Left colon (tissue), 2 donors: Measurements from ENCODE around the gene ZNF839. TPM values are rescaled to one million over a fixed set of nuclear protein-coding genes. Genes with fewer than 3 reads are reported as not detected.
A peak's percentile ranks its signal among the peaks of the same experiment; 100 is the strongest.

Source experiments
- ATAC-seq: fragments of 200-7000 bp; cut with Tn5 transposase; one replicate; pipeline ENCODE4 v1.9.1; 2020; ENCODE audit warnings: mild to moderate bottlenecking, moderate library complexity
- DNase-seq, 2 donors: peaks; one replicate each; pipeline ENCODE4 v3.0.0-alpha.2; 2020
- intact Hi-C, 2 donors: fragments of 100-400 bp; cut with DNase I in 1 of 2; cut with micrococcal nuclease in 1 of 2; formaldehyde crosslinking; loops; one replicate each; pipeline versions ENCODE4 v1.11.2 to v1.14.0; 2022; cut with DNase I, micrococcal nuclease
- total RNA-seq, 2 donors: library from RNA; stranded (reverse); fragmentation: NEBNext Ultra II Directional; extraction: Animal tissue kit (Norgen Biotek cat#: 25700); gene quantifications; one replicate each; pipeline ENCODE4 v1.2.1, GENCODE V29; 2021
- donor health status: DM: no; HTN: no; CAD: no.
- donor health status: DM: yes; HTN: yes; CAD: no.

ZNF839 gene
- total RNA-seq, 2 donors from 2014 or later: 8.5 to 11.4 TPM

DNA sequence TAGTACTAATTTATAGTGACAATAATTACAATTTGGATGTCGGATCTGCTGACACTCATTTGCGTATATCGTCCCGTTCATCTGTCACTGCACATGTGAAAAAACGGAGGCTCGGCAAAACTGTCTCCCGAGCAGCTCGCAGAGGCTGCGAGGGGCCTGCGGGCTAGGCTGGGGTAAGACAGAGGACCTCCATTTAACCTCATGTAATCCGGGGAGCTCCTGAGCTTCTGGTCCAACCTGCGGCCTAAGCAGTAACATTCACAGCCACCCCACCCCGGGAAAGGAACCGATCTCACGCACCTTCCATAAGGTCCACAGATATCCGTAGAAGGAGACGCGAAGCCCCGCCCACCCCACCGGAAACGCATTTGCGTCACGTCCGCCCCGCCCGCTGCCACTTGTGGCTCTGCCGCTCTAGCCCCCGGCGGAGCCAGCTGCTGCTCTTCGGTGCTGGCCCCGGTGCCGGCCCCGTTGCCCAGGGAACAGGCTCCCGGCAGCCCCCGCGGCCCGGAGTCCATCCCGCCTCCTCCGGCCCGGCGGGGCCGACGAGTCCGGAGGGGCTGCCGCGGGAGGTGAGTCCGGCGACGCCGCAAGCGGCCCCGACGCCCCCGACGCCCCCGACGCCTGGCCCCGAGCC, 43.1 kb downstream of the ZNF839 start, which contains the start of the genes CINP and TECPR2:
Gene CINP, minus strand, starts transcription at position 346 of the 637 bp plus-strand sequence. Its CDS starts 39 bp downstream, at position 307.
Gene TECPR2, plus strand, starts transcription at position 397 of the 637 bp plus-strand sequence. CDS start 13,781 bp downstream, outside the sequence.
- ATAC-seq: peak; percentile 97
- intact Hi-C loops: no loop called here
- peak; percentile 98 to 100 for DNase-seq

- intact Hi-C loops: no loop called here
- ATAC-seq (peak; percentile 47), DNase-seq (peak; percentile 30 to 58)
Measured at GRCh38 chr14:102363182-102363943, 43.8 kb downstream of the ZNF839 start.

GRCh38 chr14:102370305-102370809, 50.8 kb downstream of the ZNF839 start:
- DNase-seq (no peak), ATAC-seq (no peak)
- intact Hi-C loops: no loop called here

GRCh38 chr14:102371361-102371760, 51.8 kb downstream of the ZNF839 start:
- no peak for DNase-seq
- ATAC-seq: no peak
- intact Hi-C loops: no loop called here

DNA sequence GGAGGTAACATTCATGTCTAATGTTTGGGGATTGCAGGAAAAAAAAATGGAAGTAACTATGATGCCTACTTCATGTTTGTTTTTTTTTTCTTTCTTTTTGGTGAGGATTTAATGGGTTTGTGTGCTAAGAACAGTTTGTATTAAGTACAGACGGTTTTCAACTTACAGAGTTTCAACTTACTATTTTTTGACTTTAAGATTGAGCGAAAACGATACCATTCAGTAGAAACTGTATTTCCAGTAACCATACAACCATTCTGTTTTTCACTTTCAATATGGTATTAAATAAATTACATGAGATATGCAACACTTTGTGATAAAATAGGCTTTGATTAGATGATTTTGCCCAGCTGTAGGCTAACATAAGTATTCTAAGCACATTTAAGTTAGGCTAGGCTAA, 53.6 kb downstream of the ZNF839 start:
- DNase-seq: no peak
- ATAC-seq: no peak
- intact Hi-C loops: no loop called here

- ATAC-seq (no peak), DNase-seq (no peak)
- intact Hi-C loops: no loop called here
Measured at GRCh38 chr14:102374264-102374663, 54.7 kb downstream of the ZNF839 start.

DNA sequence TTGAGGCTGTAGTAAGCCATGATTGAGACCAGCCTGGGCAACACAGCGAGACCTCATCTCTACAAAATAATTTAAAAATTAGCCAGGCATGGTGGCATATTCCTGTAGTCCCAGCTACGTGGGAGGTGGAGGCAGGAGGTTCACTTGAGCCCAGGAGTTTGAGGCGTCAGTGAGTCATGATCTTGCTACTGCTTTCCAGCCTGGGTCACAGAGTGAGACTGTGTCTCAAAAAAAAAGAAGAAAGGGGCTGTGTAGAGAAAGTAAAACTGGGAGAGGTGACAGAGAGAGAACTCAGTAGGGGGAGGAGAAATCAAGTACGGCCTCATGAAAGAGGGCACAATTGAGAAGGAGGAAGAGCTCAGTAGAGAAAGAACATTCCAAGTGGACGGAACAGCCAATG, 55.6 kb downstream of the ZNF839 start:
- intact Hi-C loops: no loop called here
- ATAC-seq (no peak), DNase-seq (no peak)

- intact Hi-C loops: no loop called here
- DNase-seq (no peak), ATAC-seq (no peak)
Measured at GRCh38 chr14:102377696-102378095, 58.1 kb downstream of the ZNF839 start.

DNA sequence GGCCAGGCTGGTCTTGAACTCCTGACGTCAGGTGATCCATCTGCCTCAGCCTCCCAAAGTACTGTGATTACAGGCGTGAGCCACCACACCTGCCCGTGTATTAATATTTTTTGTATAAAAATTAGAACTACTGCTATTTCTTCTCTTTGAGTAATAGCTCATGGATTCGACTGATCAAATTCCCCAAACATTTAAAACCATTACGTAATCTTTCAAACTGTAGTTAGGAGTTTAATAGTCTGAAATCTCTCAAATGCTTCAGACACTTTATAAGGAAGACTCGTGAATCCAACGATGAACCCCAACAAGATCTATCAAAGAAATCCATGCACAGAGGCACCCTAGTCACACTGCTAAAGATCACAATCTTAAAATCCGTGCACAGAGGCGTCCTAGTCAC, 59.3 kb downstream of the ZNF839 start:
- intact Hi-C loops: no loop called here
- ATAC-seq: no peak
- DNase-seq: no peak

DNA sequence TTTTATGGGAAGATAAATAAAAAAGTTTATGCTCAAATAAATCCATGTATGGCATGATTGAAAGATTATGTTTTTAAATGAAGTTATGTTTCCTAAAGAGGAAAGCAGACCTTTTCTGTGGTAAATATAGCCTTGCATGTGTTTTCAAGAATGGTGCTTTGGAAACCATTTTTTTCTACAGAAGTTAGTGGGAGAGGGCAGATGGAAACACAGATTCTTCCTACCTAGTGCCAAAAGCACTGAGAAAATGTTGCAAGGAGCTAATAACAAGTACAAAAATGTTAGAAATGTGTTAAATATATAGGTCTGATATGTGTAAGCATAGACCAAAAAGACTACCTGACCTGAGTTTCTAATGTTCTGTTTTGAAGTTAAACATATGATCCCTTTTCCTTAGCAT, 67.5 kb downstream of the ZNF839 start:
- intact Hi-C loops: no loop called here
- DNase-seq (no peak), ATAC-seq (no peak)

- ATAC-seq (peak; percentile 22), DNase-seq (no peak)
- intact Hi-C loops: no loop called here
Measured at GRCh38 chr14:102389246-102389645, 69.7 kb downstream of the ZNF839 start.

DNA sequence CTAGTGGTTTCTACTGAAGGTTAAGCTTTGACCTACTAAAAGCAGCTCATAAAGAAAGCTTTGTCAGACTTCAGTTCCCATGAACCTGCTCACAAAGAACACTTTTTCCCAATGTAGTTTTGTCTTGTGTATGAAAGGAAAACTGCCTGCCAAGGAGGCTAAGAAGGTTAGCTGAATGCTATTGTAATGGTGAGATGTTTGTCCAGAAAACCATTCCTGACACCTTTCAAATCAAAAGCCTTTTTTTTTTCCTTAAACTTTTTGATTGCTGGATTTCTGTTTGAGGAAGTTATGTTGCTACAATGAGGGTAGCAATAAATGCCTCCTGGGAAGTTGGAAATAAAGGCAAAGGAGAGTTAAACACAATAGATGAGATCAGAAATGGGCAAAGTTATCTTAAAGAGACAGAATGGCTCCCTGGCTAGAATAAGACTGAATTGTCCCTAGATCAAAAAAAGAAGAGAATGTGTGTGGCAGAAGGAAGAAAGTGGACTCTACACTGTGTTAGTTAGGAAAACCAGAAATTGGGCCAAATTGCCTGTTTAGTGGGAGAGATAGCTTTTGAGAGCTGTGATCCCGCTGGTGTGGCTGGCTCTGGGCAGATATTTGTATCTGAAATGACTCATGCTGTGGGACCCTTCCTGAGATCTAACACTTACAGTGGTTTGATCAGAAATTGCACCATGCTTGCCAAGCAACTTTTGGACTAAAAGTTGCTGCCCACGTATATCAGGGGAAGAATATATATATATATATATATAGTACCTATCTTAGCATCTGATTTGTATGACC, 70.7 kb downstream of the ZNF839 start:
- intact Hi-C loops: no loop called here
- ATAC-seq: peak; percentile 86
- DNase-seq: no peak

Other genes starting within 250 kb of the ZNF839 start
- 100 to 1,000 TPM; 182 to 274 TPM for gene HSP90AA1, start 232.7 kb upstream of the ZNF839 start, total RNA-seq
- 10 to 100 TPM; 34.1 to 35.5 TPM for gene WDR20, start 179.8 kb upstream of the ZNF839 start, total RNA-seq
- 1 to 10 TPM; 4.7 to 5.9 TPM for gene MOK, start 14.6 kb upstream of the ZNF839 start, total RNA-seq
- gene CINP, start 43.1 kb downstream of the ZNF839 start, total RNA-seq: 10 to 100 TPM; 27.0 to 27.9 TPM
- gene TECPR2, start 43.2 kb downstream of the ZNF839 start, total RNA-seq: 10 to 100 TPM; 17.1 to 20.5 TPM
- 100 to 1,000 TPM; 105 to 117 TPM for gene ANKRD9, start 190.0 kb downstream of the ZNF839 start, total RNA-seq